ENCODE measurements around the gene CXCL17.

DNA sequence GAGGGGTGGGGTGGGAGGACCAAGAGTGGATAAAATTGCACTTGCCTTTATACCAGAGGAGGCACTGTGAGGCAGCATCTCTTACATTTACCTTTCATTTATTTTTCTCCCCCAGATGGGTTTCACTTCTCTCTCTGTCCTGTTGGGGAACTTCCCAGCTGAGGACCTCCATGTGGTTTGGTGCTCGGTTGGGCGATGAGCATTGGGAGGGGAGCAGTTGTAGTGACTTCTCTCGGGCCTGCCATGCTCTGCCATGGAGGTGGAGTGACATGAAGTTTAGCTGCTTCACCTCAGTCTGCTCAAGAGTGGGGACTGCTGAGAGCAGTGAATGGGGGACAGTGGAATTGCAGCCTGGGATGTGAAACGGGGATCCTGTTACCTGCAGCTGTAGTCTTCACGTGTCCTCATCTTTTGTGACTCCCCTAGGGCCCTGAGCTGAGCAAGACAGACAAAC is 23.1 kb upstream of the CXCL17 start:
- TF ChIP-seq POLR2A (IDR thresholded peaks at IDR 0.05) (no peak), POLR2AphosphoS5 (IDR thresholded peaks at IDR 0.05) (no peak), EP300 (IDR thresholded peaks at IDR 0.05) (no peak)
- TF ChIP-seq, protein P1, sequence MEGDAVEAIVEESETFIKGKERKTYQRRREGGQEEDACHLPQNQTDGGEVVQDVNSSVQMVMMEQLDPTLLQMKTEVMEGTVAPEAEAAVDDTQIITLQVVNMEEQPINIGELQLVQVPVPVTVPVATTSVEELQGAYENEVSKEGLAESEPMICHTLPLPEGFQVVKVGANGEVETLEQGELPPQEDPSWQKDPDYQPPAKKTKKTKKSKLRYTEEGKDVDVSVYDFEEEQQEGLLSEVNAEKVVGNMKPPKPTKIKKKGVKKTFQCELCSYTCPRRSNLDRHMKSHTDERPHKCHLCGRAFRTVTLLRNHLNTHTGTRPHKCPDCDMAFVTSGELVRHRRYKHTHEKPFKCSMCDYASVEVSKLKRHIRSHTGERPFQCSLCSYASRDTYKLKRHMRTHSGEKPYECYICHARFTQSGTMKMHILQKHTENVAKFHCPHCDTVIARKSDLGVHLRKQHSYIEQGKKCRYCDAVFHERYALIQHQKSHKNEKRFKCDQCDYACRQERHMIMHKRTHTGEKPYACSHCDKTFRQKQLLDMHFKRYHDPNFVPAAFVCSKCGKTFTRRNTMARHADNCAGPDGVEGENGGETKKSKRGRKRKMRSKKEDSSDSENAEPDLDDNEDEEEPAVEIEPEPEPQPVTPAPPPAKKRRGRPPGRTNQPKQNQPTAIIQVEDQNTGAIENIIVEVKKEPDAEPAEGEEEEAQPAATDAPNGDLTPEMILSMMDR (IDR thresholded peaks at IDR 0.05): no peak

Data from suprapubic skin (tissue), 4 donors.